Lower leg skin (tissue), 4 donors: Measurements from ENCODE around the gene CXXC5. TPM values are rescaled to one million over a fixed set of nuclear protein-coding genes. Genes with fewer than 3 reads are reported as not detected.

Experiments used
- DNase-seq, 2 donors: peaks; one replicate each; pipeline ENCODE4 v3.0.0-alpha.2; 2019; ENCODE audit warnings: low spot score in 2 of 2
- H3K4me3 ChIP-seq: fragments of 200-600 bp; sonication (generic); 2 replicates; pipeline ENCODE4 v1.5.1; 2017; ENCODE audit warnings: mild to moderate bottlenecking, low read depth; ENCODE audit not compliant: poor library complexity, severe bottlenecking
- CTCF ChIP-seq, 3 donors: fragments of 450-650 bp; IDR thresholded peaks; one replicate each; pipeline ENCODE4 v1.5.1; 2016; ENCODE audit warnings: antibody characterized with exemption in 3 of 3, mild to moderate bottlenecking in 3 of 3, moderate library complexity in 2 of 3
- POLR2A ChIP-seq, 2 donors: fragments of 450-650 bp; IDR thresholded peaks; one replicate each; pipeline ENCODE4 v1.6.1; 2016 to 2017; ENCODE audit warnings: antibody characterized with exemption in 2 of 2, mild to moderate bottlenecking in 1 of 2, moderate library complexity in 1 of 2
- WGBS, 2 donors: methylation state at CpG; one replicate each; pipeline ENCODE4 v1.1.5; 2018; 5-methylcytosine and 5-hydroxymethylcytosine counted together
- intact Hi-C: fragments of 100-400 bp; cut with DNase I; formaldehyde crosslinking; loops from one replicate; pipeline ENCODE4 v1.15.0; 2023; ENCODE audit warnings: low total_unique reads
- total RNA-seq, 4 donors: library from RNA; depleted of rRNA; stranded (reverse); fragments of >200 nt; gene quantifications; one replicate each; pipeline ENCODE4 v1.1.0, GENCODE V29; 2016

CXXC5 gene
- total RNA-seq, 4 donors from 2014 or later, result 36.4 to 69.3 (median 45.2) TPM

- WGBS, 2 donors, result 54 to 62% methylated on average over 11 to 12 of the region's 12 CpGs
- intact Hi-C loops, result no loop called here
- no peak for DNase-seq
- H3K4me3 ChIP-seq, result no peak overlapping the region
- TF ChIP-seq POLR2A (IDR thresholded peaks at IDR 0.05), result no peak
Observed at GRCh38 chr5:139657363-139658321, 9.5 kb downstream of the CXXC5 start.

GRCh38 chr5:139658501-139658927 lies 10.4 kb downstream of the CXXC5 start:
- no peak for TF ChIP-seq POLR2A (IDR thresholded peaks at IDR 0.05)
- no peak for TF ChIP-seq CTCF (IDR thresholded peaks at IDR 0.05)
- intact Hi-C loops, result no loop called here
- H3K4me3 ChIP-seq, result no peak overlapping the region
- DNase-seq, result no peak
- WGBS, 2 donors, result 57% methylated on average over 12 to 13 of the region's 14 CpGs

GRCh38 chr5:139658928-139659667 lies 10.9 kb downstream of the CXXC5 start:
- intact Hi-C loops, result no loop called here
- no peak for DNase-seq
- WGBS, 2 donors, result 39 to 43% methylated on average over 13 to 15 of the region's 15 CpGs
- no peak overlapping the region for H3K4me3 ChIP-seq
- no peak for TF ChIP-seq POLR2A (IDR thresholded peaks at IDR 0.05)
- no peak for TF ChIP-seq CTCF (IDR thresholded peaks at IDR 0.05)

- H3K4me3 ChIP-seq, result no peak overlapping the region
- no peak for TF ChIP-seq POLR2A (IDR thresholded peaks at IDR 0.05)
- no peak for TF ChIP-seq CTCF (IDR thresholded peaks at IDR 0.05)
- no peak for DNase-seq
- intact Hi-C loops, result no loop called here
- WGBS, 2 donors, result 19 to 37% methylated on average over 8 to 13 of the region's 13 CpGs
Observed at GRCh38 chr5:139659695-139660101, 11.5 kb downstream of the CXXC5 start.

GRCh38 chr5:139660105-139660922 lies 12.2 kb downstream of the CXXC5 start:
- TF ChIP-seq CTCF (IDR thresholded peaks at IDR 0.05) (no peak), POLR2A (IDR thresholded peaks at IDR 0.05) (no peak)
- DNase-seq, result peak in 1 of 2 donors; percentile 94
- WGBS, 2 donors, result 25 to 33% methylated on average over 12 of the region's 14 CpGs
- intact Hi-C loops, result no loop called here
- H3K4me3 ChIP-seq, result no peak overlapping the region
